GM23338 (cell line): ENCODE data around the gene IL36B.

Experiments used
- CTCF ChIP-seq, 2 experiments: fragments of 200-600 bp in 1 of 2; sonication (generic) in 1 of 2; conservative IDR thresholded peaks; 2 replicates each; pipeline versions ENCODE4 v1.5.1 to v1.6.1; 2016 to 2017; ENCODE audit warnings: antibody characterized with exemption in 2 of 2, low read depth in 2 of 2, mild to moderate bottlenecking in 2 of 2, moderate library complexity in 1 of 2
- EZH2 ChIP-seq: fragments of 200-600 bp; sonication (generic); IDR thresholded peaks from one replicate; pipeline ENCODE4 v1.8.0; 2017; ENCODE audit warnings: antibody characterized with exemption, mild to moderate bottlenecking, low read depth; ENCODE audit not compliant: unreplicated experiment
- EZH2phosphoT487 ChIP-seq: fragments of 200-600 bp; sonication (generic); IDR thresholded peaks from one replicate; pipeline ENCODE4 v1.8.1; 2018; ENCODE audit warnings: antibody characterized with exemption; ENCODE audit not compliant: unreplicated experiment
- NANOG ChIP-seq: IDR thresholded peaks from 2 replicates; pipeline ENCODE4 v1.6.1; 2016; ENCODE audit warnings: antibody characterized with exemption, borderline replicate concordance
- POLR2AphosphoS5 ChIP-seq: IDR thresholded peaks from 2 replicates; pipeline ENCODE4 v1.6.1; 2016; ENCODE audit warnings: antibody characterized with exemption, low read depth
- REST ChIP-seq: IDR thresholded peaks from one replicate; pipeline ENCODE4 v1.6.1; 2018; ENCODE audit warnings: antibody characterized with exemption; ENCODE audit not compliant: unreplicated experiment
- ZNF114 ChIP-seq: fragments of 250-450 bp; sonication (Bioruptor Pico); IDR thresholded peaks from 2 replicates; pipeline ENCODE4 v1.5.0; 2020; ENCODE audit warnings: mild to moderate bottlenecking, moderate library complexity
- ZNF331 ChIP-seq: fragments of 250-450 bp; sonication (Bioruptor Pico); IDR thresholded peaks from 2 replicates; pipeline ENCODE4 v1.5.0; 2020; ENCODE audit warnings: low read depth, mild to moderate bottlenecking, moderate library complexity
- ZNF462 ChIP-seq: fragments of 250-450 bp; sonication (Bioruptor Pico); IDR thresholded peaks from 2 replicates; pipeline ENCODE4 v1.5.0; 2020; ENCODE audit warnings: mild to moderate bottlenecking, moderate library complexity

- TF ChIP-seq CTCF (conservative IDR thresholded peaks at IDR 0.05; ENCODE audit: low read depth in 2 of 2) = no peak
- no peak for TF ChIP-seq EZH2
- TF ChIP-seq NANOG = no peak
- TF ChIP-seq REST = no peak
- TF ChIP-seq ZNF114 (CRISPR knock-in tag) = no peak
- TF ChIP-seq EZH2phosphoT487 = no peak
- TF ChIP-seq ZNF462 (CRISPR knock-in tag) = no peak
- no peak for TF ChIP-seq POLR2AphosphoS5
- TF ChIP-seq ZNF331 = no peak
Measured at GRCh38 chr2:112979731-112980130, 72.9 kb downstream of the IL36B start.
